Effector memory CD8-positive, alpha-beta T cell (primary cell): ENCODE data around the gene CST3.

Source experiments
- ATAC-seq: fragments of 150-1000 bp; cut with Tn5 transposase; replicated peaks from 2 replicates; pipeline ENCODE4 v1.10.0; 2021; ENCODE audit warnings: mild to moderate bottlenecking, moderate library complexity
- DNase-seq, 3 experiments: peaks; one replicate each; pipeline ENCODE4 v3.0.0; 2021
- H3K27ac Mint-ChIP-seq, 2 donors: one replicate each; pipeline ENCODE4 v1.8.0; 2022; ENCODE audit warnings: mild to moderate bottlenecking in 2 of 2, mixed read lengths in 2 of 2, moderate library complexity in 2 of 2
- H3K27me3 Mint-ChIP-seq, 2 donors: one replicate each; pipeline ENCODE4 v1.8.0; 2022; ENCODE audit warnings: mixed read lengths in 2 of 2
- H3K36me3 Mint-ChIP-seq: one replicate; pipeline ENCODE4 v1.8.0; 2022; ENCODE audit warnings: mild to moderate bottlenecking, moderate library complexity, mixed read lengths; ENCODE audit not compliant: insufficient read depth
- H3K4me1 Mint-ChIP-seq, 2 donors: one replicate each; pipeline ENCODE4 v1.8.0; 2022; ENCODE audit warnings: low read depth in 2 of 2, mixed read lengths in 2 of 2
- H3K4me3 Mint-ChIP-seq, 2 donors: one replicate each; pipeline ENCODE4 v1.8.0; 2022; ENCODE audit warnings: mild to moderate bottlenecking in 2 of 2, mixed read lengths in 2 of 2, moderate library complexity in 2 of 2
- H3K9me3 Mint-ChIP-seq, 2 donors: one replicate each; pipeline ENCODE4 v1.8.0; 2022; ENCODE audit warnings: mixed read lengths in 2 of 2

CST3 gene

DNA sequence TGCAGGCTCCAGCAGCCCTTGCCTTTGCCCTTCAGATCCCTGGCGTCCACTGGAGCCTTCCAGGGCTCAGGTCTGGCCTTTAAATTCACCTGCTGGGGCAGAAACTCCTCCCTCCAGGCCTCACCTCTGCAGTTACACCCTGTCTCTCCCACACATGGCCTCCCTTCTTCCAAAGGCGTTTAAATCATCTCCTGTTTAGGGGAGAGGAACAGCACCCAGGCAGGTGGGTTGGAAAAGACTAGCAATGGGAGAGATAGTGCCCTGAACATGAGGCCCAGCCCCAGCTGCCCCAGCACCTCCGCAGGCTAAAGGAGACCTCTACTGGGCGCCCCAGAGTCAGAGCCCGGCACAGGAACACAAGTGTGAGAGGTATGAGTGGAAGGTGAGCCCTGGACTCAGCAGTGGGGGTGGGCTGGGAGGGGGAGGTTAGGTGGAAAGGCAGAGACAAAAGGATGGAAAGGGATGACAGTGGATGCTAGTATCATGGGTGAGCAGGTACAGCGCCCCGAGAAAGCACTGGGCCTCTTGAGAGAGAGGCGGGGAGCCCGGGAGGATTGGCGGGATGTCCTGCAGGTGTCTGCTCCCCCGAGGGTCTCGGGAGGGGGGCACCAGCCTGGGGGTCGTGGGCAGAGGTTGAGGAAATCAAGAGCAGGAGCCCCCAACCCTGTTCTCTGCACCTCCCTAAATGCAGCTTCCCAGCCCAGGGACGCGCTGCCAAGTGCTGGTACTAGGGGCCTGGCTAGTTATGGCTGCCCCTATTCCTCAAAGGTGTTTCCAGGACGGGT, 31.7 kb downstream of the CST3 start, which contains the start of gene CST9:
Gene CST9 (minus strand): TSS at position 51 of the 785 bp plus-strand sequence. CDS start 53 bp downstream, outside the sequence.
- ATAC-seq (no peak), DNase-seq (no peak)
- H3K27me3 Mint-ChIP-seq, result peaks cover 10 to 31% of the 10 kb centered on the region in 2 donors
- no peak within 1 kb of the TSS for H3K27ac Mint-ChIP-seq
- H3K4me1 Mint-ChIP-seq, result peaks cover 4 to 9% of the 10 kb centered on the region in 2 donors
- no peaks in the 10 kb centered on the region for H3K9me3 Mint-ChIP-seq
- H3K36me3 Mint-ChIP-seq, result peaks cover 3% of the 10 kb centered on the region
- no peak within 1 kb of the TSS for H3K4me3 Mint-ChIP-seq

DNA sequence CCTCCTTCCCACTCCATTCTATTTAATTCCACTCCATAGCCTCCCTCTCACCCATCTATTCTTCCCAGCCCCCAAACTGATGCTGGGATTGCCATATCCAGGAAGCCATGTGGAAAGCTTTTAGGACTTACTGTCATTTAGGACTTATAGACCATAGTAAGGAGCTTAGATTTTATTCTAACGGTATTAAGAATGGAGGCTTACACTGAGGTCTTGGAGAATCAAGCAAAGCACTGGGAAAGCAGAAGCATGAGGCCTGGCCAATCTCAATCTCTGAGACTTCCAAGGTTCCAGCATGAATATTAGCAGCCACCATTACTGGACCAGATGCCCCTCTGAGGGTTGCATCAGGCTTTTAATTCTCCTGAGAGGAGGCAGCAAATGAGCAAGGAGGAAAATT, 33.4 kb downstream of the CST3 start:
- Mint-ChIP-seq H3K36me3 (peaks cover 3% of the 10 kb centered on the region), H3K27ac (no peak overlapping the region), H3K4me3 (no peak overlapping the region), H3K27me3 (peaks cover 10 to 25% of the 10 kb centered on the region in 2 donors), H3K9me3 (no peaks in the 10 kb centered on the region), H3K4me1 (peaks cover 4 to 9% of the 10 kb centered on the region in 2 donors)
- ATAC-seq (no peak), DNase-seq (no peak)

DNA sequence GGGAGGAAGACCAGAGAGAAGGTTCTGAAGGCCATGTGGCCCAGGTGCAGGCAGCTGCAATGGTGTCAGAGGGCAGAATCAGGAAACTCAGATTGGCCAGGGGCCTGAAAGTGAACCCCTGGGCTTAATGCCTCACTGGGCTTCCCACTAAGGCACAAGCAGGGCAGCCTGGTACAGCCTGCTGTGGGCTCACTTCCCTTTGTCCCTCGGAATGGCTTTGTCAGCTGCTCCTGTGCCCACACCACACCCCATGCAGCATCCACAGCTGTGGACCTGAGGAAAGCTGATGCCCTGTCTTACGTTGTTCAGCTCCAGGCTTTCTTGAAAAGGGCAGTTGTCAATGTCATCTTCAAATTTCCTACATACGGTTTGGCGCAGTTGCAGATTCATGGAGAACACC, 34.4 kb downstream of the CST3 start:
- ATAC-seq, result no peak
- no peaks in the 10 kb centered on the region for H3K9me3 Mint-ChIP-seq
- no peak for DNase-seq
- peaks cover 4 to 9% of the 10 kb centered on the region in 2 donors for H3K4me1 Mint-ChIP-seq
- peaks cover 3% of the 10 kb centered on the region for H3K36me3 Mint-ChIP-seq
- H3K4me3 Mint-ChIP-seq, result no peak overlapping the region
- H3K27me3 Mint-ChIP-seq, result peaks cover 10 to 25% of the 10 kb centered on the region in 2 donors
- no peak overlapping the region for H3K27ac Mint-ChIP-seq

DNA sequence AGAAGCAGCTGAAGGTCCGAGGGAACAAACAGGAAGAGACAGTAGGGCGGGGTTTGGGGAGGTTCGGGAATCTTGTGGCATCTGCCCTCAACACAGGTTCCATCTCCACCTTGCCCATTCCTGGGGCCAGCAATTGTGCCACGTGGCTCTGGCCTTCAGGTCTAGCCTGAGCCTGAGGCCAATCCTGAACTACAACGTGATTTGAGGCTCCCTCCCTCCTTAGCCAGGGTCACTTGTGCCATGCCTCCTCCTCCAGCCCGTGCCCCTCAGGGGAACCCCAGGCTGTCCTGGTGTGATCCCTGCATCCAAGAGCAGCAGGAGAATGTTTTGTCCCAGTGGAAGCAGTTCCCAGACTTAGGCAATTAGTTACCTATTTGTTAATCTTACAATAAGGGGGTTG, 35.1 kb downstream of the CST3 start:
- Mint-ChIP-seq H3K4me1 (peaks cover 4 to 9% of the 10 kb centered on the region in 2 donors), H3K36me3 (peaks cover 3% of the 10 kb centered on the region)

DNA sequence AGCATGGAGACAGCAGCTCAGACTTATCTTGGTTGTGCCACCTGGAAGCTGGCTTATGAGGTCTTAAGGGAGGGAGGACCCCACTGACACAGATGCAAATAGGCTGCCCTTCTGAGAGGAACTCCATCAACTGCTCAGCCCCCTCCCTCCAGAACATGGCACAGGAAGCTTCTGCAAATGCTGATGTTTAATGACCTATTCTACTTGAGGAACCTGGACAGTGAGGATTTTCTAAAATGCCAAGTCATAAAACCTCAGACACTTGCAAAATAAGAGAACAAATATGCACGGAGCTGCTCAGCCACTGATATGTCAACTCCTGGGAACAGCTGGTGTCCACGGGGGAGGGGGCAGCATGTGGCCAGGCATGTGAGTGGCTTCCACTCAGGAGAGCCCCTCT, 35.5 kb downstream of the CST3 start:
- Mint-ChIP-seq H3K4me3 (no peak overlapping the region), H3K27ac (peak overlapping the region in 1 of 2 donors; percentile 60)
- no peak for DNase-seq

More for the DNA sequence above, 35.1 kb downstream of the CST3 start:
- no peak for ATAC-seq
- Mint-ChIP-seq H3K4me3 (no peak overlapping the region), H3K9me3 (no peaks in the 10 kb centered on the region), H3K27me3 (peaks cover 10 to 25% of the 10 kb centered on the region in 2 donors), H3K27ac (peak overlapping the region in 1 of 2 donors; percentile 60)
- DNase-seq, result no peak

DNA sequence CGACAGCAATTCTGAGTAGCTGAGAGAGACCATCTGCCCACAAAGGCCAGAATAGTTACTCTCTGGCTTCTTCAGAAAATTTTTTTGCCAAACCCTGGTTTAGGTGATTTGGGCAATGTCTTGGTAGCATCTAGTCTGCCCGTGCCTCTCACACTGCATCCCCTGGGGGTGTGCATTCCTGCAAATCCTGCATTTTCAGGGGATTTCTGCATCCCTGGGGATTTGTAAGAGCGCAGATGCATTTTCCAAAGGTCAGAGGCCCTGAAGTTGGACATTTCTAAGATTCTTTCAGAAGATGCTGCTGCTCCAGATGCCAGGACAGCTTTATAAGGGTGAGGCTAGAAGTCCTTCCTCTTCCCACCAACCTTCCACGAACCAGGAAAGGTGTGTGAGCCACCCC, 36.0 kb downstream of the CST3 start:
- peaks cover 10 to 25% of the 10 kb centered on the region in 2 donors for H3K27me3 Mint-ChIP-seq
- no peak overlapping the region for H3K27ac Mint-ChIP-seq
- H3K4me3 Mint-ChIP-seq, result no peak overlapping the region
- H3K4me1 Mint-ChIP-seq, result peaks cover 3 to 6% of the 10 kb centered on the region in 2 donors
- peaks cover 3% of the 10 kb centered on the region for H3K36me3 Mint-ChIP-seq
- ATAC-seq (no peak), DNase-seq (no peak)
- H3K9me3 Mint-ChIP-seq, result no peaks in the 10 kb centered on the region

More for the DNA sequence above, 35.5 kb downstream of the CST3 start:
- H3K27me3 Mint-ChIP-seq, result peaks cover 10 to 25% of the 10 kb centered on the region in 2 donors
- no peaks in the 10 kb centered on the region for H3K9me3 Mint-ChIP-seq
- peaks cover 3% of the 10 kb centered on the region for H3K36me3 Mint-ChIP-seq
- no peak for ATAC-seq
- H3K4me1 Mint-ChIP-seq, result peaks cover 4 to 9% of the 10 kb centered on the region in 2 donors

DNA sequence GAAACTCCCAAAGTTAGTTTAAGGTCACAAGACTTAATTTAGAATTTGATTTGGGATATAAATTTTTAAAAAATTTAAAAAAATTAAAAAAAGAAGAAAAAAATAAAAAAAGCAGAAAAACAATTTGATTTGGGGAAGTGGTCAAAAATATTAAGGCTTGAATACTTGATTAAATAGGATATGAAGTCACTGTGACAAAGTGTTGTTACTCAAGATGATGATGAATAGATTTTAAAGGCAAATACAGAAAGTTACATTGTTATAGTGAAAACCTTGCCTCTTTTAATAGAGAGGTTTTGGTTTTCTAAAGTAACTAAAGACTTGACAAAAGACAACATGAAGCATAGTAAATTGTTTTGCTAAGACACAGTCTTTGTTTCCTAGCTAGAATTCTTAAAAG, 39.3 kb downstream of the CST3 start:
- Mint-ChIP-seq H3K4me3 (no peak overlapping the region), H3K9me3 (no peaks in the 10 kb centered on the region), H3K4me1 (peaks cover 0 to 3% of the 10 kb centered on the region in 2 donors), H3K27ac (no peak overlapping the region), H3K27me3 (peaks cover 0 to 15% of the 10 kb centered on the region in 2 donors), H3K36me3 (no peaks in the 10 kb centered on the region)
- DNase-seq (no peak), ATAC-seq (no peak)

DNA sequence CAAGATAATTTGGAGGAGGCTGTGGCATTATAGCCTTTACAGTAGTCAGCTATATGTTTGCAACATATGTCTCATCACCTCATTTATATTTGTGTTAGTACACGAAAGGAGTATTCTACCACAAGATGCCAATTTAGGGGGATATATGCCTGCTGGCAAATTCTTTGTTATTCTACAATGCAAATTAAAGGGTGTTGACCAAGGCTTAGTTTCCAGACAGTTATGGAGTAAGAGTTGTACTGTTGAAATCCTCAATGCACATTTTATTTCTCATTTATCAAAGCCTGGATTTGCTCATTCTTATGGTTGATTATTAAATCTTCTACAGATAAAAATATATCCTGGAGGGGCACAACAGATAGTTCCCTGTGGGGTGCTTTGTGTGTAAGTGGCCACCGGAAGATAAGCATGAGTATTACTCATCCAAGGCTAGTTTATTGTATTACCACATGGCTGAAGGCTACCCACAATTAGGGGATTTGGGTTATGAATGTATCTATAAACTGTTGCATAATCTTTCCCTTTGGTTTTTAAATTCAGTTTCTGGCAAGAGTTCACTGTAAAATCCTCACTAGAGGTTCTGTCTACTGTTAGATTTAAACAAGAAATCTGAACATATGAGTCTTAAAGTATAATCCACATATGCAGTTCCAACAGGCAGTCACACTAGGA, 41.0 kb downstream of the CST3 start:
- no peak for DNase-seq
- no peaks in the 10 kb centered on the region for H3K36me3 Mint-ChIP-seq
- no peak for ATAC-seq
- H3K4me3 Mint-ChIP-seq, result no peak overlapping the region
- H3K4me1 Mint-ChIP-seq, result no peaks in the 10 kb centered on the region
- no peaks in the 10 kb centered on the region for H3K9me3 Mint-ChIP-seq
- H3K27ac Mint-ChIP-seq, result no peak overlapping the region
- no peaks in the 10 kb centered on the region for H3K27me3 Mint-ChIP-seq

DNA sequence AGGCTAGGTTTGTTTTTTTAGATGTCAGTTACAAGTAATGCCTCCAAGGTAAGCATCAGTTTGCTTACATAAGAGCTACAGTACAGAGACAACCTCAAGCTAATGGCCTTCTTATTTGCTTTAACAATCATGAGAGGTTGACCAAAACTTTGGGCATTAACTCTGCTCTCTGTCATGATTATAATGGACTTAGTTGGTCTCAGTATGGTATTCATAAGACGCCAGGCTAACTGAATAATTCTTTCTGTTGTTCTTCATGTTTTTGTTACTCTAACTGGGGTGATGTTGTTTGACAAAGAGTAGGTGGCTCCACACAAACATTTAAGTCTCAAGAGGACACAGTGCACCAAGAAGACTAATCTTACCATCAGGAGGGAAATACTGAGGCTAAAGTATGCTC, 41.8 kb downstream of the CST3 start:
- DNase-seq (no peak), ATAC-seq (no peak)
- Mint-ChIP-seq H3K4me3 (no peak overlapping the region), H3K27ac (no peak overlapping the region), H3K4me1 (no peaks in the 10 kb centered on the region), H3K36me3 (no peaks in the 10 kb centered on the region), H3K27me3 (no peaks in the 10 kb centered on the region), H3K9me3 (no peaks in the 10 kb centered on the region)

DNA sequence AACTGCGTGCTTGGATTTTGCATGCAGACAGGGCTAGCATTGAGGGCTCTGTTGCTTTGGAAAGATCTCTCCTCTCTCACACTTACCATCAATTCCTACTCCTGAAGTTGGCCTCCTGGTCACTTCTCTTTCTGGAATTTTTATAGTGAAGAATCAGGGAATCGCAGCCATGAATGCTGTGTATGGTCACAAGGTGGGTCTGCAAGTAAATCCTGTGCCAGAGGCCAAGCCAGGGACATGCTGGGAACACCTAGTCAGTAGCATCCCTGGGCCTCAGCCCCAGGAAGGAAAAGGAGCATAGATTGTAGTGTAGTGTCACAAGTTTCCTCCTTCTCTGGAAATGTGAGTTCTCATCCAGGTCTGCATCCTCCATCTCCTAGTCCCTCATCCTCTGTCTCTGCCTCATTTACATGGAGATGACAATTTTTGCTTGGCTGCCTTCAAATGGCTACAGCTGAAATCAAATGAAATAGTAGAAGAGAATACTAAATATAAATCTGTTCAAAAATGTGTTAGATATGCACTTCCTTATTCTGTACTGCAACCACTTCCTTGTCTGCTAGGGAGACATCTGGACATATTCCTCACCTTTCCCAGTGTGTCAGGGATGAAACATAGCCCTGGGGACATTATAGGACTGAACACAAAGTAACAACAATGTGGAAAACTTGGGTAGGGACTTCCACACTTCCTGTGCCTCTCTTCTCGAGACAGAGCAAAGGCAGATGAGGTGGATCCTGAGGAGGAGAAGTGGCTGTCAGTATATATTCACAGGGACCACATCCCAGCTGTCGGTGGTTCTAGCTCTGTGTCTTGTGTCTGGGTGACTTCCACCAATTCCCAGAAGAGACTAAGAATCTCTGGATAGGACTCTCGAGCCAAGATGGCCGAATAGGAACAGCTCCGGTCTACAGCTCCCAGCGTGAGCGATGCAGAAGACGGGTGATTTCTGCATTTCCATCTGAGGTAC, 49.0 kb downstream of the CST3 start:
- DNase-seq, result no peak

DNA sequence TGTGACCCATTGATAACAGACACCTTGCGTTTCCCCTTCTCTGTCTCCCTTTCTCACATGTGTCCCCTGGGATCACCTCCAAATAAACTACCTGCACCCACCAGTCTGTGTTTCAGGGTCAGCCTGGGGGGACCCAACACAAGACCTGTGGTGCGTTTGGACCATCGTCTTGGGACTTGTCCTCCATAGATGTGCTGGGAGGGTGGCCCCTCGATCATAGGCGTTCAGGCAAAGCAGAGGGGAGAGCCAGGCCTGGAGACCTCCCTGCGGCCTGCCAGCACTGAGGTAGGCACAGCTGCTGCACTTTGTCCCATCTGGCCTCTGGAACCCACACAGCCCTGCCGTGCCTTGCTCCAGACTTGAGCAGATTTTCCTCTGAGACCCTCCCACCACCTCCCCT, 50.1 kb downstream of the CST3 start:
- H3K36me3 Mint-ChIP-seq, result no peaks in the 10 kb centered on the region
- no peaks in the 10 kb centered on the region for H3K9me3 Mint-ChIP-seq
- H3K4me3 Mint-ChIP-seq, result no peak overlapping the region
- H3K27ac Mint-ChIP-seq, result no peak overlapping the region
- no peak for ATAC-seq
- H3K27me3 Mint-ChIP-seq, result peaks cover 31 to 41% of the 10 kb centered on the region in 2 donors
- no peak for DNase-seq
- peaks cover 7 to 8% of the 10 kb centered on the region in 2 donors for H3K4me1 Mint-ChIP-seq

More for the DNA sequence above, 49.0 kb downstream of the CST3 start:
- Mint-ChIP-seq H3K27ac (peak overlapping the region in 1 of 2 donors; percentile 47), H3K27me3 (peaks cover 24 to 40% of the 10 kb centered on the region in 2 donors), H3K36me3 (no peaks in the 10 kb centered on the region), H3K9me3 (no peaks in the 10 kb centered on the region), H3K4me1 (peaks cover 7 to 8% of the 10 kb centered on the region in 2 donors), H3K4me3 (peak overlapping the region in 1 of 2 donors; percentile 51)
- no peak for ATAC-seq

DNA sequence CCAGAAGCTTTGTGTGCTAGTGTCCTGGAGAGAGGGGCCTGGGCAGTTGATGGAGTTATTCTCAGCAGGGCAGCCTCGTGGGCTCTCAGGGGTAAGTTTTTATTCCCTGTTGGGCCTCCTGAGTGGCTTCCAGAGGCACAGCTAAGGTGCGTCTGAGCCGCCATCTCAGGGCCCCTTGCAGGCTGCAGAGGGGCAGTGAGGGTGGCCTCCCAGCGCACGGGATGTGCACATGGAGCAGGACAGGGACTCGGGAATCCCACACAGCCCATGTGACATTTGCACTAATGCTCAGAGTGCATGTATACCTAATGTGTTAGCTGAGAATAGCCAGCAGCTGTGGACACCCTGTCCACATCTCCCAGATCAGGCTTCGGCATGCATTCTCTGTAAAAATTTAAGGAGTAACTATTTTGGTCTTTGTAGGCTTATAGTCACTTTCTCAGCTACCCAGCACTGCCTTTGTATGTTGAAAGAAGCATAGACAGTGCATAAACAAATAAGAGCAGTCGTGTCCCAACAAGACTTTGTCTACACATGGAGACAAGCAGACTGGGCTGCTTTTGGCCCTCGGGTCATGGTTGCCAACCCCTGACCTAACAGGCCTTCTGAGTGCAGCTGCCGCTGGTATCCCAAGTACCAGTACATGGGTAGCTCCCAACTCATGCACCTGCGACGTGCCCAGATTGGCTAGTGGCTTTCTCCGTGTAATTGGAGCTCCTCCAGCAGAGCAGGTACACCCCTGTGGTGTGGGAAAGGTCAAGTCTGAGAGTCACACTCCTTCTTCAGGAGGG, 50.8 kb downstream of the CST3 start:
- Mint-ChIP-seq H3K36me3 (no peaks in the 10 kb centered on the region), H3K27me3 (peaks cover 38 to 48% of the 10 kb centered on the region in 2 donors), H3K4me3 (no peak overlapping the region), H3K27ac (no peak overlapping the region), H3K9me3 (no peaks in the 10 kb centered on the region), H3K4me1 (peaks cover 7 to 8% of the 10 kb centered on the region in 2 donors)
- no peak for ATAC-seq
- no peak for DNase-seq
